Measurements from ENCODE around the gene WDR70.

Gene WDR70

GRCh38 chr5:37694867-37695266 lies 315.7 kb downstream of the WDR70 start:
- DNase-seq = no peak

GRCh38 chr5:37695647-37696046 lies 316.5 kb downstream of the WDR70 start:
- DNase-seq = no peak

- DNase-seq = no peak
Observed at GRCh38 chr5:37696190-37697021, 317.3 kb downstream of the WDR70 start.

GRCh38 chr5:37701868-37702267 lies 322.8 kb downstream of the WDR70 start:
- no peak for DNase-seq

GRCh38 chr5:37703841-37704241 lies 324.7 kb downstream of the WDR70 start:
- no peak for DNase-seq

- no peak for DNase-seq
Observed at GRCh38 chr5:37704406-37704805, 325.3 kb downstream of the WDR70 start.

GRCh38 chr5:37709020-37709419 lies 329.9 kb downstream of the WDR70 start:
- DNase-seq = no peak

- no peak for DNase-seq
Observed at GRCh38 chr5:37710965-37711364, 331.8 kb downstream of the WDR70 start.

GRCh38 chr5:37712750-37713149 lies 333.6 kb downstream of the WDR70 start:
- DNase-seq = no peak

GRCh38 chr5:37714756-37715155 lies 335.6 kb downstream of the WDR70 start:
- DNase-seq = no peak

GRCh38 chr5:37715361-37715760 lies 336.2 kb downstream of the WDR70 start:
- DNase-seq = no peak

GRCh38 chr5:37715992-37716391 lies 336.9 kb downstream of the WDR70 start:
- no peak for DNase-seq

GRCh38 chr5:37716405-37716804 lies 337.3 kb downstream of the WDR70 start:
- DNase-seq = no peak

- no peak for DNase-seq
Observed at GRCh38 chr5:37717276-37717612, 338.1 kb downstream of the WDR70 start.

GRCh38 chr5:37717613-37718431 lies 338.7 kb downstream of the WDR70 start:
- DNase-seq = no peak

GRCh38 chr5:37720550-37720952 lies 341.4 kb downstream of the WDR70 start:
- no peak for DNase-seq

- DNase-seq = peak; percentile 36
Observed at GRCh38 chr5:37721447-37721871, 342.3 kb downstream of the WDR70 start.

- peak; percentile 49 for DNase-seq
Observed at GRCh38 chr5:37722236-37723161, 343.4 kb downstream of the WDR70 start.

GRCh38 chr5:37723162-37723961 lies 344.2 kb downstream of the WDR70 start:
- peak; percentile 21 for DNase-seq

- DNase-seq = no peak
Observed at GRCh38 chr5:37724395-37725125, 345.4 kb downstream of the WDR70 start.

GRCh38 chr5:37725185-37725584 lies 346.1 kb downstream of the WDR70 start:
- no peak for DNase-seq

Data from activated CD4-positive, alpha-beta T cell treated with anti-CD3 and anti-CD28 coated beads for 48 hours (primary cell).